HEK293T (cell line): ENCODE measurements around the gene ATP6V1G1.

Experiments
- FOXA1 ChIP-seq: fragments of 450-650 bp; IDR thresholded peaks from 2 replicates; pipeline ENCODE4 v1.6.1; 2016; ENCODE audit warnings: mild to moderate bottlenecking
- FOXK2 ChIP-seq: fragments of 450-650 bp; IDR thresholded peaks from 2 replicates; pipeline ENCODE4 v1.6.1; 2016; ENCODE audit warnings: mild to moderate bottlenecking
- HDGF ChIP-seq: fragments of 450-650 bp; IDR thresholded peaks from 2 replicates; pipeline ENCODE4 v1.6.1; 2017; ENCODE audit warnings: antibody characterized with exemption, borderline replicate concordance
- LEF1 ChIP-seq: fragments of 450-650 bp; IDR thresholded peaks from 2 replicates; pipeline ENCODE4 v1.6.1; 2017; ENCODE audit warnings: mild to moderate bottlenecking, borderline replicate concordance

GRCh38 chr9:114626415-114627020 lies 38.9 kb downstream of the ATP6V1G1 start:
- TF ChIP-seq FOXK2 = no peak
- no peak for TF ChIP-seq FOXA1
- no peak for TF ChIP-seq LEF1
- TF ChIP-seq HDGF = no peak
